H1 (cell line): ENCODE results near the gene KLHL40.

Source experiments
- ASH2L ChIP-seq: fragments of 200-600, 300-600 bp; sonication (generic); IDR thresholded peaks from one replicate; pipeline ENCODE4 v1.7.1; 2017; ENCODE audit warnings: low read length
- BRCA1 ChIP-seq: IDR thresholded peaks from 2 replicates; pipeline ENCODE4 v1.6.1; 2012; ENCODE audit warnings: low read depth, low read length, improper control_type of control experiment
- EGR1 ChIP-seq: IDR thresholded peaks from 2 replicates; pipeline ENCODE4 v1.6.1; 2011; ENCODE audit warnings: low read depth, low read length, borderline replicate concordance
- HDAC2 ChIP-seq, 2 experiments: fragments of 300-600 bp in 1 of 2; sonication (generic) in 1 of 2; IDR thresholded peaks; 2 replicates each; pipeline ENCODE4 v1.6.1; 2011 to 2012; ENCODE audit warnings: low read depth in 2 of 2, low read length in 2 of 2, mild to moderate bottlenecking in 2 of 2, moderate library complexity in 2 of 2, borderline replicate concordance in 1 of 2, inconsistent platforms in 1 of 2
- JUN ChIP-seq: IDR thresholded peaks from 2 replicates; pipeline ENCODE4 v1.6.1; 2011; ENCODE audit warnings: low read depth, mild to moderate bottlenecking, improper control_type of control experiment, low read length
- NRF1 ChIP-seq: IDR thresholded peaks from 2 replicates; pipeline ENCODE4 v1.6.1; 2011; ENCODE audit warnings: mild to moderate bottlenecking, low read depth, low read length, improper control_type of control experiment
- PHF8 ChIP-seq: fragments of 200-600 bp; sonication (generic); conservative IDR thresholded peaks from 2 replicates; pipeline ENCODE4 v1.7.1; 2012; ENCODE audit warnings: low read depth, mild to moderate bottlenecking, inconsistent platforms, low read length, moderate library complexity
- POLR2A ChIP-seq, 2 experiments: IDR thresholded peaks; 1 replicate in 1 of 2; 2 replicates in 1 of 2; pipeline ENCODE4 v1.6.1; 2011; ENCODE audit warnings: low read depth in 2 of 2, low read length in 2 of 2, mild to moderate bottlenecking in 2 of 2; ENCODE audit errors: control extremely low read depth in 1 of 2
- TAF1 ChIP-seq: IDR thresholded peaks from 2 replicates; pipeline ENCODE4 v1.6.1; 2011; ENCODE audit warnings: mild to moderate bottlenecking, low read depth, low read length
- TF ChIP-seq, protein P1 (sequence below): IDR thresholded peaks from 2 replicates; pipeline ENCODE4 v1.6.1; 2011; ENCODE audit warnings: low read length, improper control_type of control experiment
- TF ChIP-seq, protein P2 (sequence below), 3 experiments: IDR thresholded peaks; 1 replicate in 2 of 3; 2 replicates in 1 of 3; pipeline versions ENCODE4 v1.5.1 to v1.6.1; 2011; ENCODE audit warnings: low read length in 3 of 3, mild to moderate bottlenecking in 3 of 3, inconsistent platforms in 2 of 3, low read depth in 1 of 3, moderate library complexity in 1 of 3; ENCODE audit not compliant: insufficient read depth in 1 of 3; ENCODE audit errors: control extremely low read depth in 1 of 3
- TF ChIP-seq, protein P3 (sequence below): IDR thresholded peaks from 2 replicates; pipeline ENCODE4 v1.6.1; 2012; ENCODE audit warnings: inconsistent platforms

DNA sequence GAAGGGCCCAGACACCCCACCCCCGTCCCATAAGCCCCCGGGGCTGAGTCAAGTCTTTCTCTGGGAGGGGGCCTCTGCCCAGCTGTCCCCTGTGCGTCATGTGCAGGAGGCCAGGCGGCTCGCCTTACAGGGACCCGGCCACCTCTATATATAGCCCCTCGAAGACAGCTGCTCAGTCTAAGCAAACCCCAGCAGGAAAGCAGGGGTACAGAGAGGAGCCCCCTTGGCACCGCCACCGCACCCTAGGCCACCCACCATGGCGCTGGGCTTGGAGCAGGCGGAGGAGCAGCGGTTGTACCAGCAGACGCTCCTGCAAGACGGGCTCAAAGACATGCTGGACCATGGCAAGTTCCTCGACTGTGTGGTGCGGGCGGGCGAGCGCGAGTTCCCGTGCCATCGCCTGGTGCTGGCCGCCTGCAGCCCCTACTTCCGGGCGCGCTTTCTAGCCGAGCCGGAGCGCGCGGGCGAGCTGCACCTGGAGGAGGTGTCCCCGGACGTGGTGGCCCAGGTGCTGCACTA is at the start of gene KLHL40:
- TF ChIP-seq JUN (no peak), BRCA1 (no peak), EGR1 (no peak), HDAC2 (IDR thresholded peaks at IDR 0.05; ENCODE audit: borderline replicate concordance in 1 of 2, low read depth in 2 of 2, low read length in 2 of 2) (no peak), NRF1 (no peak), POLR2A (IDR thresholded peaks at IDR 0.05; ENCODE audit: control extremely low read depth in 1 of 2, low read depth in 2 of 2, low read length in 2 of 2) (no peak), TAF1 (no peak), PHF8 (no peak), ASH2L (no peak)
- TF ChIP-seq, protein P1, sequence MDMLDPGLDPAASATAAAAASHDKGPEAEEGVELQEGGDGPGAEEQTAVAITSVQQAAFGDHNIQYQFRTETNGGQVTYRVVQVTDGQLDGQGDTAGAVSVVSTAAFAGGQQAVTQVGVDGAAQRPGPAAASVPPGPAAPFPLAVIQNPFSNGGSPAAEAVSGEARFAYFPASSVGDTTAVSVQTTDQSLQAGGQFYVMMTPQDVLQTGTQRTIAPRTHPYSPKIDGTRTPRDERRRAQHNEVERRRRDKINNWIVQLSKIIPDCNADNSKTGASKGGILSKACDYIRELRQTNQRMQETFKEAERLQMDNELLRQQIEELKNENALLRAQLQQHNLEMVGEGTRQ, result no peak
- TF ChIP-seq, protein P2, sequence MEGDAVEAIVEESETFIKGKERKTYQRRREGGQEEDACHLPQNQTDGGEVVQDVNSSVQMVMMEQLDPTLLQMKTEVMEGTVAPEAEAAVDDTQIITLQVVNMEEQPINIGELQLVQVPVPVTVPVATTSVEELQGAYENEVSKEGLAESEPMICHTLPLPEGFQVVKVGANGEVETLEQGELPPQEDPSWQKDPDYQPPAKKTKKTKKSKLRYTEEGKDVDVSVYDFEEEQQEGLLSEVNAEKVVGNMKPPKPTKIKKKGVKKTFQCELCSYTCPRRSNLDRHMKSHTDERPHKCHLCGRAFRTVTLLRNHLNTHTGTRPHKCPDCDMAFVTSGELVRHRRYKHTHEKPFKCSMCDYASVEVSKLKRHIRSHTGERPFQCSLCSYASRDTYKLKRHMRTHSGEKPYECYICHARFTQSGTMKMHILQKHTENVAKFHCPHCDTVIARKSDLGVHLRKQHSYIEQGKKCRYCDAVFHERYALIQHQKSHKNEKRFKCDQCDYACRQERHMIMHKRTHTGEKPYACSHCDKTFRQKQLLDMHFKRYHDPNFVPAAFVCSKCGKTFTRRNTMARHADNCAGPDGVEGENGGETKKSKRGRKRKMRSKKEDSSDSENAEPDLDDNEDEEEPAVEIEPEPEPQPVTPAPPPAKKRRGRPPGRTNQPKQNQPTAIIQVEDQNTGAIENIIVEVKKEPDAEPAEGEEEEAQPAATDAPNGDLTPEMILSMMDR (IDR thresholded peaks at IDR 0.05; ENCODE audit: control extremely low read depth in 1 of 3, insufficient read depth in 1 of 3, low read depth in 1 of 3, low read length in 3 of 3), result no peak
- TF ChIP-seq, protein P3, sequence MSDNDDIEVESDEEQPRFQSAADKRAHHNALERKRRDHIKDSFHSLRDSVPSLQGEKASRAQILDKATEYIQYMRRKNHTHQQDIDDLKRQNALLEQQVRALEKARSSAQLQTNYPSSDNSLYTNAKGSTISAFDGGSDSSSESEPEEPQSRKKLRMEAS, result no peak
